ENCODE measurements around the gene SCN7A.

SCN7A gene

DNA sequence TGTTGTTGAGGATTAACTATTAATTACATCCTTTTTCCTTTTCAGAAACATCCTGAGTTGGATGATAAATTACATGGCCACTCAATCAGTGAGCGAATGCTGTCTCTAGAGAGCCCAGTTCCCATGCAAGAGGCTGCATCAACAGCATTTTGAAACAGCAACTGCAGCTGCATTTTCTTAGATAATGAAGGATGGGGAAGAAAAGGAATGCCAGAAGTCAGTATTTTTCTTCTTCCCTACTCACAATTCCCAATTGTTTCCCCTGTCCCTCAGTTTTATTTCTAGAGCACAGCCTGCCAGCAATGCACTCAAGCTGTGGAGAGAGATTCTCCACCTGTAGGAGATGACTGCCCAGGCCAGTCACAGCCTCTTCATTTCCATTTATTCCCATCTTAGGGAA is 6.9 kb downstream of the SCN7A start:
- DNase-seq (ENCODE audit: low read depth): no peak
- TF ChIP-seq, protein P1, sequence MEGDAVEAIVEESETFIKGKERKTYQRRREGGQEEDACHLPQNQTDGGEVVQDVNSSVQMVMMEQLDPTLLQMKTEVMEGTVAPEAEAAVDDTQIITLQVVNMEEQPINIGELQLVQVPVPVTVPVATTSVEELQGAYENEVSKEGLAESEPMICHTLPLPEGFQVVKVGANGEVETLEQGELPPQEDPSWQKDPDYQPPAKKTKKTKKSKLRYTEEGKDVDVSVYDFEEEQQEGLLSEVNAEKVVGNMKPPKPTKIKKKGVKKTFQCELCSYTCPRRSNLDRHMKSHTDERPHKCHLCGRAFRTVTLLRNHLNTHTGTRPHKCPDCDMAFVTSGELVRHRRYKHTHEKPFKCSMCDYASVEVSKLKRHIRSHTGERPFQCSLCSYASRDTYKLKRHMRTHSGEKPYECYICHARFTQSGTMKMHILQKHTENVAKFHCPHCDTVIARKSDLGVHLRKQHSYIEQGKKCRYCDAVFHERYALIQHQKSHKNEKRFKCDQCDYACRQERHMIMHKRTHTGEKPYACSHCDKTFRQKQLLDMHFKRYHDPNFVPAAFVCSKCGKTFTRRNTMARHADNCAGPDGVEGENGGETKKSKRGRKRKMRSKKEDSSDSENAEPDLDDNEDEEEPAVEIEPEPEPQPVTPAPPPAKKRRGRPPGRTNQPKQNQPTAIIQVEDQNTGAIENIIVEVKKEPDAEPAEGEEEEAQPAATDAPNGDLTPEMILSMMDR (IDR thresholded peaks at IDR 0.05; ENCODE audit: low read depth, low read length, missing control alignments): no peak
- H3K4me3 ChIP-seq (ENCODE audit: low read depth, low read length): no peak overlapping the region

DNA sequence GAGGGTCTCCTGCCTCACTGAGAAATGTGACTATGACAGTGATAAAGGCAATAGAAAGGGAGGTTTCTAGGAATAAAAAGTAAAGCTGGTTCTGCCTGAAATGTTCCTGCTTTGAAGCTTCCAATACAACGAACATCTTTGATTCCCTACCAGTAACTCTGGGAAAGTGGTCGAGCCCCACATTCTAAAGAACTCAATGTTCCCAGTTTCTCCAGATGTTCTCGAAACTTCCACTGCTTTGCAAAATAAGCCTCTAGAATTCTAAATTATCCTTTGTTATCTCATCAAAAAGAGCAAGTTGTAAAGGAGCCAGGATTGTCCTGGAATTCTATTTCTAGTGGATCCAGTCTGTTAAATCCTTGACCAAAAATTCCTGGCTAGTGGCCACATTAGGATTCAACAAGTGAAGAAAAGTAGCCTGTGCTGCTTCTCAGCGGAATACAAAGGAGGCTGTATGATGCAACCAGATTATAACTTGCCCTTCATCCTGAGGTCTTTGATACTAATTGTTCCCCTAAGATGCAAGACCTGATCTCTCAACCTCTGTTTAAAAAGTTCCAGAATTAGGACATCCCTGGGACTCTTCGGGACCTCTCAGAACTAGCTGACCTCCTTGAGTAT is 8.4 kb downstream of the SCN7A start:
- TF ChIP-seq, protein P1 (IDR thresholded peaks at IDR 0.05; ENCODE audit: low read depth, low read length, missing control alignments): no peak
- H3K4me3 ChIP-seq (ENCODE audit: low read depth, low read length): no peak overlapping the region
- DNase-seq (ENCODE audit: low read depth): no peak

DNA sequence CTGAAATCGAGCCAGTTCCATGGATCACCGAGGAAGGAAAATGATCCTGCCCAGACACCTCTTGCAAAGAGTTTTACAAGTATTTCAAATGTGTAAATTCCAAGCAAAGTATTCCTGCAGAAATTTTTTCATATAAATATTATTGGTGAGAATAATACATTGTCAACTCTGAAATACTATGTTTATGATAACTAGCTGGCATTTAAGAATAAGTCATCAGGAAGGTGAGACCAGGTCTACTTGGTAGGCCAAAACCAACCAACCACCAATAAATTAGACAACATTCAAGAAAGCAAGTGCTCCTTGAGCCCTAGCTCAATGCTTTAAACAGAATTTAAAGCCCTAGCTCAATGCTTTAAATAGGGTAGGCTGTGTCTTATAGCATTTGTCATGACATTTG is 21.7 kb downstream of the SCN7A start:
- DNase-seq (ENCODE audit: low read depth): no peak
- TF ChIP-seq, protein P1 (IDR thresholded peaks at IDR 0.05; ENCODE audit: low read depth, low read length, missing control alignments): no peak
- no peak overlapping the region for H3K4me3 ChIP-seq (ENCODE audit: low read depth, low read length)

DNA sequence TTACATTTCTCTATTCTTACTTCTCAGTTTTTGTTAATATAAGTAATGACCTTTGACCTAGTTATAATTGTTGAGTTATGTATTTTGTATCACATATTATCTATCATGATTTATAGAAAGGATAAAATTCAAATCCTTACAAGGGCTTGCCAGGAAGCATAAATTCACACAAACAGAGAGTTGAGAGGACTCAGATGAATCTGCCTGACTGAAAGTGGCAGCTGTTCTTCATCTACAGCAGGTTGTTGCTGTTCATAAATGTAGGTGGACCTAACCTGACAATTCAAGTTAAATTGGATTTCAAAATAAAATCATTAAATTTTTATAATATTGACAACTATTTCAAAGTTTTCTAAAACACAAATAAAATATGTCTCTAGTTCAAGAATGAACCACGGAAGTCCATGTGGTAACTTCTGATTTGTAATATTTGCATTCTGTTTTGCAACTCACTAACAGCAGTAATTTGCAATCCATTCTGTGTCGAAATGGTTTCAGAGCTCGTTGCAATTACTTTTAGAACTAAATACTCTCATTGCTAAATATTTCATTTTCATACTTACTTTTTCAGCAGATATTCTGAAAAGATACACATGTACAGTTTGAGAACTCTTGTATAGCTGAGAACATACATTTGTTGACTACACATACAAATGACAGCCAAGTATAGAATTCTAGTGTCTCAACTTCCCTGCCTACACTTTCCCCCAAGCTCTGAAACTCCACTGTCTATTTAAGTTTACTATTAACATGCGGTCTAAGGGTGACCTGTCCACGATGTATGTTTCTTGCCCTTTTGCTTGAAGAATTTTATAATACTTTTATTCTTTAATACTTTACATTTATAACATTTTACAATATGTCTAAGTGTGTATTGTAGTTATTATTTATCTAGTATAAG is 25.7 kb downstream of the SCN7A start:
- TF ChIP-seq, protein P1 (IDR thresholded peaks at IDR 0.05; ENCODE audit: low read depth, low read length, missing control alignments): no peak
- H3K4me3 ChIP-seq (ENCODE audit: low read depth, low read length): no peak overlapping the region
- no peak for DNase-seq (ENCODE audit: low read depth)

DNA sequence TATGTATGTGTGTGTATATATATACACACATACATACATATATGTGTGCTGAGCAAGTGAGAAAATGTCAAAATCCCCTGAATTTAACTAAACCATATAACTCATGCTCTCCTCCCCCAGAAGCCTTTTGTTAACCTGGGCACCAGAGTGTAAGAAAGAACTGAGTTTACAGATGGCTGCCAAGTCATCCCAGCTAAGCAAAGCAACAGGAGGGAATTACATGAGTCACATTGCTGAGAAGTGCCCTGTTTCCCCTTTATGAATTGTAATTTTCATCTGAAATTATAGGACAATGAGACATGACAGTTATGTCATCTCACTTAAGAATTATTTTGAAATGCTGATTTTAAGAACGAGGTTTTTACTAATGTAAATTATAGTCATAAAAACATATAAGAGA is 29.9 kb downstream of the SCN7A start:
- no peak overlapping the region for H3K4me3 ChIP-seq (ENCODE audit: low read depth, low read length)
- TF ChIP-seq, protein P1 (IDR thresholded peaks at IDR 0.05; ENCODE audit: low read depth, low read length, missing control alignments): no peak
- DNase-seq (ENCODE audit: low read depth): no peak

DNA sequence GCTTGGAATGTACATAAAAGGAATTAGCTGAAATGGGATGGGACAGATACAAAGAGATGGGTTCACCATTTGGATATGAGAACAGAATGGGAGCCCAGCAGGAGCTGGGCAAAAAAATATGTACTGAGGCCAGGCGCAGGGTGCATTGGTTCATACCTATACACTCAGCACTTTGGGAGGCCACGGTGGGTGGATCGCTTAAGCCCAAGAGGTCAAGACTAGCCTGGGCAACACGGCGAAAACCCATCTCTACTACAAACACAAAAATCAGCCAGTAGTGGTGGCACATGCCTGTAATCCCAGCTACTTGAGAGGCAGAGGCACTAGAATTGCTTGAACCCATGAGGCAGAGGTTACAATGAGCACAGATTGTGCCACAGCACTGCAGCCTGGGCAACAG is 30.4 kb downstream of the SCN7A start:
- DNase-seq (ENCODE audit: low read depth): no peak
- TF ChIP-seq, protein P1 (IDR thresholded peaks at IDR 0.05; ENCODE audit: low read depth, low read length, missing control alignments): no peak
- H3K4me3 ChIP-seq (ENCODE audit: low read depth, low read length): no peak overlapping the region
